Measurements from ENCODE around the gene GOT1.

Gene GOT1

DNA sequence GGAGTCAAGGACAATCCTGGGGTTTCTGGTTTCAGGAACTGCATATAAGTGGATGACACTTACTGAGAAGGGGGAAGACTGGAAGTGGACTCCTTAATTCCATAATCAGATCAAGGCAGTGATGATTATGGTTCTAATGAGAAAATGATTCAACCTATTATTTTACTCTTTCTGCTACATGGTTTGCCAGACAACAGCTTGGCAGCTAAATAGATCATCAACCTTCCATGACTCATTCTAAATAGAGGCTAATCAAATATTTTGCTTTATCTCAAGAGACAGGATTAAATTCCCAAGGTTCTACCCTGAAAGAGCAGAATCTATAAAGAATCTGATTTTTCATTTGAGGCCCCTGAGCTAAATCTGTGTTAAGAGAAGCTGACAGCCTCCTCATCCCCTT is 55.0 kb downstream of the GOT1 start:
- no peaks in the 10 kb centered on the region for H3K36me3 ChIP-seq (ENCODE audit: control insufficient read depth, insufficient read depth, low read length)
- H3K9me3 ChIP-seq (ENCODE audit: control insufficient read depth, insufficient read depth, low read depth, low read length): no peaks in the 10 kb centered on the region
- no peak overlapping the region for H3K4me3 ChIP-seq (ENCODE audit: low read depth, low read length)
- H3K4me1 ChIP-seq (ENCODE audit: control insufficient read depth, insufficient read depth, low read length): no peaks in the 10 kb centered on the region; the same call in 1 of the 2 replicates
- no peaks in the 10 kb centered on the region for H3K27me3 ChIP-seq (ENCODE audit: control insufficient read depth, insufficient read depth, low read length)
- H3K9ac ChIP-seq (ENCODE audit: low read length): no peak overlapping the region
- H3K27ac ChIP-seq (ENCODE audit: low read depth, low read length): no peak overlapping the region

GRCh38 chr10:99374972-99375371 is 55.5 kb downstream of the GOT1 start:
- H3K27me3 ChIP-seq (ENCODE audit: control insufficient read depth, insufficient read depth, low read length): no peaks in the 10 kb centered on the region
- no peaks in the 10 kb centered on the region for H3K36me3 ChIP-seq (ENCODE audit: control insufficient read depth, insufficient read depth, low read length)
- no peak overlapping the region for H3K27ac ChIP-seq (ENCODE audit: low read depth, low read length)
- H3K4me1 ChIP-seq (ENCODE audit: control insufficient read depth, insufficient read depth, low read length): peaks cover 4% of the 10 kb centered on the region; the same call in 1 of the 2 replicates
- H3K4me3 ChIP-seq (ENCODE audit: low read depth, low read length): no peak overlapping the region
- H3K9ac ChIP-seq (ENCODE audit: low read length): no peak overlapping the region
- H3K9me3 ChIP-seq (ENCODE audit: control insufficient read depth, insufficient read depth, low read depth, low read length): no peaks in the 10 kb centered on the region

GRCh38 chr10:99374526-99374925 is 55.9 kb downstream of the GOT1 start:
- peaks cover 4% of the 10 kb centered on the region; the same call in 1 of the 2 replicates for H3K4me1 ChIP-seq (ENCODE audit: control insufficient read depth, insufficient read depth, low read length)
- H3K27me3 ChIP-seq (ENCODE audit: control insufficient read depth, insufficient read depth, low read length): no peaks in the 10 kb centered on the region
- H3K36me3 ChIP-seq (ENCODE audit: control insufficient read depth, insufficient read depth, low read length): no peaks in the 10 kb centered on the region
- no peak overlapping the region for H3K4me3 ChIP-seq (ENCODE audit: low read depth, low read length)
- no peaks in the 10 kb centered on the region for H3K9me3 ChIP-seq (ENCODE audit: control insufficient read depth, insufficient read depth, low read depth, low read length)
- H3K27ac ChIP-seq (ENCODE audit: low read depth, low read length): no peak overlapping the region
- no peak overlapping the region for H3K9ac ChIP-seq (ENCODE audit: low read length)

GRCh38 chr10:99372546-99373271 is 57.7 kb downstream of the GOT1 start:
- Histone ChIP-seq H3K9ac (ENCODE audit: low read length) (no peak overlapping the region), H3K36me3 (ENCODE audit: control insufficient read depth, insufficient read depth, low read length) (no peaks in the 10 kb centered on the region), H3K27ac (ENCODE audit: low read depth, low read length) (no peak overlapping the region), H3K4me3 (ENCODE audit: low read depth, low read length) (no peak overlapping the region), H3K4me1 (ENCODE audit: control insufficient read depth, insufficient read depth, low read length) (peaks cover 4% of the 10 kb centered on the region; the same call in 1 of the 2 replicates), H3K27me3 (ENCODE audit: control insufficient read depth, insufficient read depth, low read length) (no peaks in the 10 kb centered on the region), H3K9me3 (ENCODE audit: control insufficient read depth, insufficient read depth, low read depth, low read length) (no peaks in the 10 kb centered on the region)

DNA sequence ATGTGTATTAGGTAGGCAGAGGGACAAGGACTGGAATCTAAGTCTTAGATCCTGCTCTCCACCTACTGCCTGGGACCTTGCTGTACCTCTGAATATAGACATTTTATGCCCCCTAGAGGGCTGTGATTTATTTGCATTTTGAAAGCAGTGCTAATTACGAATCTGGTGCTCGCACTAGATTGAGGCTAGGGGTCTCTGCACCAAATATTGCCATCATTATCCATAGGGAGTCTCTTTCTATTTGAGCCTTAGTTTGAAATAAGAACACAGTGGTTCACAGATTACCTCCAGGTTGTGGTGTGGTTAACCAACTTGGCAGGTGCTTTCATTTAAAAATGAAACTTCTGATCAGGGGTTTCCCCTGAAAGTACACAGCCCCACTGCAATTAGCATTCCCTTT is 59.4 kb downstream of the GOT1 start:
- H3K9me3 ChIP-seq (ENCODE audit: control insufficient read depth, insufficient read depth, low read depth, low read length): no peaks in the 10 kb centered on the region
- no peak overlapping the region for H3K4me3 ChIP-seq (ENCODE audit: low read depth, low read length)
- no peak overlapping the region for H3K27ac ChIP-seq (ENCODE audit: low read depth, low read length)
- H3K4me1 ChIP-seq (ENCODE audit: control insufficient read depth, insufficient read depth, low read length): peaks cover 4% of the 10 kb centered on the region; the same call in 1 of the 2 replicates
- no peaks in the 10 kb centered on the region for H3K36me3 ChIP-seq (ENCODE audit: control insufficient read depth, insufficient read depth, low read length)
- H3K27me3 ChIP-seq (ENCODE audit: control insufficient read depth, insufficient read depth, low read length): no peaks in the 10 kb centered on the region
- H3K9ac ChIP-seq (ENCODE audit: low read length): no peak overlapping the region

- H3K9me3 ChIP-seq (ENCODE audit: control insufficient read depth, insufficient read depth, low read depth, low read length): no peaks in the 10 kb centered on the region
- H3K4me3 ChIP-seq (ENCODE audit: low read depth, low read length): no peak overlapping the region
- H3K27me3 ChIP-seq (ENCODE audit: control insufficient read depth, insufficient read depth, low read length): 0 out of 2 replicates have a peak, but pooled peaks cover 4% of the 10 kb centered on the region
- H3K36me3 ChIP-seq (ENCODE audit: control insufficient read depth, insufficient read depth, low read length): no peaks in the 10 kb centered on the region
- H3K4me1 ChIP-seq (ENCODE audit: control insufficient read depth, insufficient read depth, low read length): peaks cover 4% of the 10 kb centered on the region; the same call in 1 of the 2 replicates
- no peak overlapping the region for H3K27ac ChIP-seq (ENCODE audit: low read depth, low read length)
- H3K9ac ChIP-seq (ENCODE audit: low read length): no peak overlapping the region
Measured at GRCh38 chr10:99369551-99369950, 60.9 kb downstream of the GOT1 start.

DNA sequence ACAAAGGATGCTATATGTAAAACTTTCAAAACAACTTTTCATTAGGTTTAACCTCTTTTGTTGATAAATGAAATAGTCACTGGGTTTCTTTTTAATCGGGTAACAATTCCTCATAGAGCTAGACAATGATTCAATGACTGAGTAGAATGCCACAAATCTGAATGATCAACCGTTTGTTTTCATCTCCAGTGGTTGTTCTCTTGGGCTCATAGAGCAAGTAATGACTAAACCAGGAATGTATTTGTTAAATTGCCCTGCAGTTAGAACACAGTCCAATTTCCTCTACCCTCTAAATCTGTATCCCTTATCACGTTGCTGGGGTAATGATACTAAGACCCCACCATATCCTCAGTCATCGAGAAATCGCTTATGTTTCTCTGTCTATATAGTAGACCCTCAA is 61.3 kb downstream of the GOT1 start:
- no peaks in the 10 kb centered on the region for H3K36me3 ChIP-seq (ENCODE audit: control insufficient read depth, insufficient read depth, low read length)
- H3K9ac ChIP-seq (ENCODE audit: low read length): no peak overlapping the region
- no peaks in the 10 kb centered on the region for H3K9me3 ChIP-seq (ENCODE audit: control insufficient read depth, insufficient read depth, low read depth, low read length)
- peaks cover 4% of the 10 kb centered on the region; the same call in 1 of the 2 replicates for H3K4me1 ChIP-seq (ENCODE audit: control insufficient read depth, insufficient read depth, low read length)
- H3K27me3 ChIP-seq (ENCODE audit: control insufficient read depth, insufficient read depth, low read length): 0 out of 2 replicates have a peak, but pooled peaks cover 4% of the 10 kb centered on the region
- H3K4me3 ChIP-seq (ENCODE audit: low read depth, low read length): no peak overlapping the region
- H3K27ac ChIP-seq (ENCODE audit: low read depth, low read length): no peak overlapping the region

DNA sequence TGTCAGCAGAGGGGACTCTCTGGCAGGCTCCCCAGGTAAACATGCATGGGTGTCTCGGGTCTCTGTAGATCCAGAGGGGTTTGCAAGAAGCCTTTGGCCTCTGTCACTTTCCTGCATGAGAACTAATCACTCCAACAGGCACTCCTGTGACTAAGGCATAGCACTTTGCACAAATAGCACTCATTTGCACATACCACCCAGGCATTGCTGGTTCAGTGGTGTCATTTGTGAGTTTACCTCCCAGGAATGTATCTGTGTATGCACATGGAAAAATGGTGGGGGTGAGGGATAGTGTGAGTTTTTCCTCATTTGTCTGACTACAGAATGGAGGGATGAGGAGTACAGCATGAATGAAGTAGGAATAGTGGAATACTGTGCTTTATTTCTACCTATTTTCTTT is 61.8 kb downstream of the GOT1 start:
- peaks cover 4% of the 10 kb centered on the region; the same call in 1 of the 2 replicates for H3K4me1 ChIP-seq (ENCODE audit: control insufficient read depth, insufficient read depth, low read length)
- H3K36me3 ChIP-seq (ENCODE audit: control insufficient read depth, insufficient read depth, low read length): no peaks in the 10 kb centered on the region
- no peak overlapping the region for H3K27ac ChIP-seq (ENCODE audit: low read depth, low read length)
- no peak overlapping the region for H3K4me3 ChIP-seq (ENCODE audit: low read depth, low read length)
- no peak overlapping the region for H3K9ac ChIP-seq (ENCODE audit: low read length)
- H3K27me3 ChIP-seq (ENCODE audit: control insufficient read depth, insufficient read depth, low read length): 0 out of 2 replicates have a peak, but pooled peaks cover 4% of the 10 kb centered on the region
- no peaks in the 10 kb centered on the region for H3K9me3 ChIP-seq (ENCODE audit: control insufficient read depth, insufficient read depth, low read depth, low read length)

DNA sequence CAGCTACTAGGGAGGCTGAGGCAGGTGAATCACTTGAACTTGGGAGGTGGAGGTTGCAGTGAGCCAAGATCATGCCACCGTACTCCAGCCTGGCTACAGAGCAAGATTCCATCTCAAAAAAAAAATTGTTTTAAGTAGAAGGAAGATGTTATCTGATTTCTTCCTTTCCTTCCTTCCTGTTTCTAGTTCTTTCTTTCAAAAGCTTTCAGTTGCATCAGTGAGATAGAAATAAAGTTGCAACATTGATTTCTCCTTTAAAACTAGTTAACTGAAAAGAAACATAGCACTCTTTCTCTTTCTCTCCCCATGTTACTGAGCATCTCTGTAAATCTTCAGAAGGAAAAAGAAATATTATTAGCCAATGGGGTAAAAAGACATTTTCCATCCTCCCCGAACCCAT is 63.8 kb downstream of the GOT1 start:
- no peaks in the 10 kb centered on the region for H3K9me3 ChIP-seq (ENCODE audit: control insufficient read depth, insufficient read depth, low read depth, low read length)
- no peak overlapping the region for H3K4me3 ChIP-seq (ENCODE audit: low read depth, low read length)

DNA sequence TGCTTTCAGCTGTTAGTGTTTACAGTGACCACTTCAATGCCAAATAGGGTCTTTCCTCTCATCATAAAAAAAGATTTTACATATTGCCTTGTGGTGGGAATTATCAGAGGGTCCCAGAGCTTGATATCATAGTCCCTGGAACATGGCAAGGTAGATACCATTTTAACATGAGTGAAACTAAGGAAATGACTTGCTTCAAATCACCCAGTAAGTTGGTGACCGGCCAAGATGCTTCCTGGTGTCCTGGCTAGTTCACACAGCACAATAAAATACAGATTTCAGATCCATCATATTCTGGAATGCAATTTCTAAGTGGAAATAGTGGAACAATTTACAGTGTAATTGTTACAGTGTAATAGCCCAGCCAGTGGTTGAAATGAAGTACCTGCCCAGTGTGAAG is 64.7 kb downstream of the GOT1 start:
- Histone ChIP-seq H3K4me1 (ENCODE audit: control insufficient read depth, insufficient read depth, low read length) (peaks cover 4% of the 10 kb centered on the region; the same call in 1 of the 2 replicates), H3K4me3 (ENCODE audit: low read depth, low read length) (no peak overlapping the region), H3K27me3 (ENCODE audit: control insufficient read depth, insufficient read depth, low read length) (0 out of 2 replicates have a peak, but pooled peaks cover 4% of the 10 kb centered on the region), H3K36me3 (ENCODE audit: control insufficient read depth, insufficient read depth, low read length) (no peaks in the 10 kb centered on the region), H3K27ac (ENCODE audit: low read depth, low read length) (no peak overlapping the region), H3K9ac (ENCODE audit: low read length) (no peak overlapping the region), H3K9me3 (ENCODE audit: control insufficient read depth, insufficient read depth, low read depth, low read length) (no peaks in the 10 kb centered on the region)

More for the DNA sequence above, 63.8 kb downstream of the GOT1 start:
- H3K4me1 ChIP-seq (ENCODE audit: control insufficient read depth, insufficient read depth, low read length): peaks cover 4% of the 10 kb centered on the region; the same call in 1 of the 2 replicates
- no peak overlapping the region for H3K9ac ChIP-seq (ENCODE audit: low read length)
- H3K27me3 ChIP-seq (ENCODE audit: control insufficient read depth, insufficient read depth, low read length): 0 out of 2 replicates have a peak, but pooled peaks cover 4% of the 10 kb centered on the region
- H3K27ac ChIP-seq (ENCODE audit: low read depth, low read length): no peak overlapping the region
- no peaks in the 10 kb centered on the region for H3K36me3 ChIP-seq (ENCODE audit: control insufficient read depth, insufficient read depth, low read length)

- Histone ChIP-seq H3K9me3 (ENCODE audit: control insufficient read depth, insufficient read depth, low read depth, low read length) (no peaks in the 10 kb centered on the region), H3K9ac (ENCODE audit: low read length) (no peak overlapping the region), H3K27me3 (ENCODE audit: control insufficient read depth, insufficient read depth, low read length) (0 out of 2 replicates have a peak, but pooled peaks cover 4% of the 10 kb centered on the region), H3K36me3 (ENCODE audit: control insufficient read depth, insufficient read depth, low read length) (no peaks in the 10 kb centered on the region), H3K4me3 (ENCODE audit: low read depth, low read length) (no peak overlapping the region), H3K27ac (ENCODE audit: low read depth, low read length) (no peak overlapping the region), H3K4me1 (ENCODE audit: control insufficient read depth, insufficient read depth, low read length) (peaks cover 3% of the 10 kb centered on the region; the same call in 1 of the 2 replicates)
Measured at GRCh38 chr10:99365311-99365710, 65.1 kb downstream of the GOT1 start.

Measured in HUES6 (cell line).